Measurements from ENCODE around the gene KRT2. TPM values are rescaled to one million over a fixed set of nuclear protein-coding genes. Genes with fewer than 3 reads are reported as not detected.

KRT2 gene
- total RNA-seq, 1 donor from 2014 or later = not detected

DNA sequence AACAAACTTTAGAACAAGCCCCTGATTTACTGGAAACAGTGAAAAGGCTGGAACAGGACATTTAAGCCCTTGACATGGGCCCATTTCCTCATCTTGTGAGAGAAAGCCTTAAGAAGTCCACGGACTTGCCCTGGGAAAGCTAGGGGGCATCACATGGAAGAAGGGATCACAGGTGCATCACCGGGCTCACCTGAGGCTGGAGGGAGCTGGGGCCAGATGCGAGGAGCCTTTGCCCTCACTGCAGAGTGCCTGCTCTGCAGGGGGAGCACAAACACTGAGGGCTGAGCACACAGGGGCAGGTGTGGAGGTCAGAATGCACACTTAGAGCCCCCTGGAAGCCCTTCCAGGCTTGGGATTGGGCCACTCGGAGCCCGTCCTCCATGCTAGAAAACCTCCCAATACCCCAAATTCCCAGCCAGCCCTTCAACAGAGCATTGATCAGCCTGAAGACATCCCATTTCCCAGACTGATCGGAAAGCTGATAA is 33.4 kb upstream of the KRT2 start:
- TF ChIP-seq, protein P1, sequence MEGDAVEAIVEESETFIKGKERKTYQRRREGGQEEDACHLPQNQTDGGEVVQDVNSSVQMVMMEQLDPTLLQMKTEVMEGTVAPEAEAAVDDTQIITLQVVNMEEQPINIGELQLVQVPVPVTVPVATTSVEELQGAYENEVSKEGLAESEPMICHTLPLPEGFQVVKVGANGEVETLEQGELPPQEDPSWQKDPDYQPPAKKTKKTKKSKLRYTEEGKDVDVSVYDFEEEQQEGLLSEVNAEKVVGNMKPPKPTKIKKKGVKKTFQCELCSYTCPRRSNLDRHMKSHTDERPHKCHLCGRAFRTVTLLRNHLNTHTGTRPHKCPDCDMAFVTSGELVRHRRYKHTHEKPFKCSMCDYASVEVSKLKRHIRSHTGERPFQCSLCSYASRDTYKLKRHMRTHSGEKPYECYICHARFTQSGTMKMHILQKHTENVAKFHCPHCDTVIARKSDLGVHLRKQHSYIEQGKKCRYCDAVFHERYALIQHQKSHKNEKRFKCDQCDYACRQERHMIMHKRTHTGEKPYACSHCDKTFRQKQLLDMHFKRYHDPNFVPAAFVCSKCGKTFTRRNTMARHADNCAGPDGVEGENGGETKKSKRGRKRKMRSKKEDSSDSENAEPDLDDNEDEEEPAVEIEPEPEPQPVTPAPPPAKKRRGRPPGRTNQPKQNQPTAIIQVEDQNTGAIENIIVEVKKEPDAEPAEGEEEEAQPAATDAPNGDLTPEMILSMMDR (IDR thresholded peaks at IDR 0.05) = no peak
- ChIA-PET CTCF (no interaction called here), POLR2A (no interaction called here)
- Mint-ChIP-seq H3K27me3 (peaks cover 26% of the 10 kb centered on the region), H3K4me1 (no peaks in the 10 kb centered on the region), H3K4me3 (no peak overlapping the region), H3K9me3 (no peaks in the 10 kb centered on the region), H3K27ac (no peak overlapping the region), H3K36me3 (ENCODE audit: low read depth) (no peaks in the 10 kb centered on the region)
- ATAC-seq (ENCODE audit: low read depth) = no peak
- no peak for DNase-seq
- intact Hi-C loops (cut with micrococcal nuclease) = no loop called here

DNA sequence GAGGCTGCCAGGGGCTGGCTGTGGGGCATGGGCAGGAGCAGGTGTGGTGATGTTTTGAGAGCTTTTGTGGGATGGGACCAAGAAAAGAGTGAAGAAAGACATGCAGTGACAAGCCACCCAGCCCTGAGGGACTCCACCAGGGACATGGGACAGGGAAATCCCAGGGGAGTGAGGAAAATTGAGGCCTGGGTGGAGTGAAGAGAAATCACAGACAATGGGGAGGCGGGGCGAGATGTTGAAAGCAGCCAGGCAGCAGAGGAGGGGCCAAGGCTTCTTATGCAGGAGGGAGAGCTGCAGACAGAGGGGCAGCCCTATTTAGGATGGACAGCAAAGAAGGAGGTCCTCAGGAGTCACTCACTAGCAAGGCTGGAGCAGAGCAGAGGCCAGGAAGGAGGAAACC is 32.4 kb upstream of the KRT2 start:
- H3K36me3 Mint-ChIP-seq (ENCODE audit: low read depth) = no peaks in the 10 kb centered on the region
- TF ChIP-seq, protein P1 (IDR thresholded peaks at IDR 0.05) = no peak
- H3K27me3 Mint-ChIP-seq = peaks cover 24% of the 10 kb centered on the region
- H3K9me3 Mint-ChIP-seq = no peaks in the 10 kb centered on the region
- no peaks in the 10 kb centered on the region for H3K4me1 Mint-ChIP-seq
- ChIA-PET POLR2A (no interaction called here), CTCF (no interaction called here)
- ATAC-seq (ENCODE audit: low read depth) (no peak), DNase-seq (no peak)
- no peak overlapping the region for H3K27ac Mint-ChIP-seq
- intact Hi-C loops (cut with micrococcal nuclease) = no loop called here
- H3K4me3 Mint-ChIP-seq = no peak overlapping the region

DNA sequence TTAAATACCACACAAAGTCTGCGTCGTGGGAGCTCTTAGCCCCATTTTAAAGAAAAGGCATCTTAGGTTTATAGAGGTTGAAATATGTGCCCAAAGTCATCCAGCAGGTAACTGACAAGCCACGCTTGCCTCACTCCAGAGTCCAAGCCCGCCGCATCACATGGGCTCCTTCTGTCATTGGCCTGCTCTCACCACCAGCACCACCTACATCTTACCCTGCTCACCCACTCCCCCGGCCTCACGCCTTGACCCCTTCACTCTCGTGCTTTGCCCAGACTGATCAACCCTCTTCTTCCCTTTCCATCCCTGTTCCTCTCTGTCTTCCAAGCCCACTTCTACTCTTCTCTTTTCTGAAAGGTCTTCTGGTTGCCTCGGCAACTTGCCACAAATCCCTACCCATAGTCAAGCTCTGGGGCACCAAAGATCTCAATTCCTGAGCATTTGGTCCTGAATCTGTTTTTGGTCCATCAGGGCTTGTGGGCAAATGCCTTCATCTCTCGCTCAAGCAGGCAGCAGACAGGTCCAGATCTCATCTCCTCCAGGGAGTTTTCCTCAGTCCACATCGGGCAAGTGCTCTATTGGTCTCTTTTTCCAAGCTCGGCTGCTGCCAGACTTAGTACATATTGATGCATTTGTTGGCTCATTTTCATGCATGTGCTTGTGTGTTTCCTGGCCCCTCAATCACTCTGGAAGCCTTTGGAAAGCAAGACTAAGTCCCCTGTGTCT is 31.7 kb upstream of the KRT2 start:
- ATAC-seq (ENCODE audit: low read depth) (no peak), DNase-seq (no peak)
- intact Hi-C loops (cut with micrococcal nuclease) = no loop called here
- Mint-ChIP-seq H3K4me3 (no peak overlapping the region), H3K36me3 (ENCODE audit: low read depth) (no peaks in the 10 kb centered on the region), H3K27ac (no peak overlapping the region), H3K9me3 (no peaks in the 10 kb centered on the region), H3K4me1 (no peaks in the 10 kb centered on the region), H3K27me3 (peaks cover 23% of the 10 kb centered on the region)
- ChIA-PET POLR2A (no interaction called here), CTCF (no interaction called here)
- TF ChIP-seq, protein P1 (IDR thresholded peaks at IDR 0.05) = no peak

DNA sequence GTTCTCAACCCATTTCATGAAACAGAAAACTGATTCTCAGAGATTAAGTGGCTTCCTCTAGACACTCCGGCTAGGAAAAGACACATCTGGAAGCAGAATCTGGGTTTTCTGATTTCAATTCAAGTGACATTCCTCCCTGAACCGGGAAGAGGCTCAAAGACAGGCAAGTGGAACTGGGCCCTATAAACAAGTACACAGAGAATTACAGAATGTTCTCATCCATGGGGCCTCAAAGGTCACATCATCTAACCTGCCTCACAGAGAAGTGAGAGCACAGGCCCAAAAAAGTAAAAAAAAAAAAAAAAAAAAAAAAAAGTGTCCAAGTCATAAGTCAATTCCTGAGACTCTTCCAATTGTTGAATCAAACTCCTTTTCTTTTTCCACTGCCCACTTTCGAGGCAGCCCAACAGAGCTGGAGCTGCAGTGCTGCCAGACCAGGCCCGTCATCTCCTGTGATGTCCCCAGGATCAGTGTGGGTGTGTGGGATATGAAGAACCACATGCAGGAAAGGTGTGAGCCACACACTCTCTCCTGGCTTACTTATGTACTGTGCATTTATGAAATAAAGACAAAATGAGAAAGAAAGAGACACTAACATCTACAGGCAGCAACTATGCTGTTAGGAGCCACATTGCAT is 31.0 kb upstream of the KRT2 start:
- POLR2A ChIA-PET = no interaction called here
- no peak overlapping the region for H3K27ac Mint-ChIP-seq
- H3K27me3 Mint-ChIP-seq = peaks cover 17% of the 10 kb centered on the region

DNA sequence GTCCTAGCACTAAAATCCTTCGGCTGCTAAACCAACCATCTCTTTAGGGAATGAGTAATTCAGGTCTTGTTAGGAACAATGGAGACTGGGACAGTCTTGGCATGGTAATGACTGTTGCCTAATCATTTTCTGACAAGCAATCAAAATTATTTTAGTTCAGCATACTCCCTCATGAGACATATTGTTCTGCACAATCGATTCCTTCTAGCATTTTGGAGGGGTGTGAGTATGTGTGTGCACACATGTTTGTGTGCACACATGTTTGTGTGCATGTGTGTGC is 30.3 kb upstream of the KRT2 start:
- Mint-ChIP-seq H3K27me3 (peaks cover 12% of the 10 kb centered on the region), H3K4me3 (no peak overlapping the region), H3K27ac (no peak overlapping the region), H3K36me3 (ENCODE audit: low read depth) (no peaks in the 10 kb centered on the region), H3K4me1 (no peaks in the 10 kb centered on the region), H3K9me3 (no peaks in the 10 kb centered on the region)
- no peak for ATAC-seq (ENCODE audit: low read depth)
- TF ChIP-seq, protein P1 (IDR thresholded peaks at IDR 0.05) = no peak
- intact Hi-C loops (cut with micrococcal nuclease) = no loop called here
- DNase-seq = no peak
- ChIA-PET CTCF (no interaction called here), POLR2A (no interaction called here)

More for the DNA sequence above, 31.0 kb upstream of the KRT2 start:
- DNase-seq (no peak), ATAC-seq (ENCODE audit: low read depth) (no peak)
- Mint-ChIP-seq H3K9me3 (no peaks in the 10 kb centered on the region), H3K36me3 (ENCODE audit: low read depth) (no peaks in the 10 kb centered on the region), H3K4me1 (no peaks in the 10 kb centered on the region), H3K4me3 (no peak overlapping the region)
- TF ChIP-seq, protein P1 (IDR thresholded peaks at IDR 0.05) = no peak
- intact Hi-C loops (cut with micrococcal nuclease) = no loop called here
- CTCF ChIA-PET = no interaction called here

Measured in activated B cell treated with CpG ODN at 0.5 μM for 24 hours (primary cell).